ENCODE results near the gene GOLGA2. TPM values are rescaled to one million over a fixed set of nuclear protein-coding genes. Genes with fewer than 3 reads are reported as not detected.

The GOLGA2 gene
- polyA plus RNA-seq, 1 of the 3 experiments (the other 2 are of a cell fraction) = 103 TPM

- H3K9ac ChIP-seq = peak overlapping the region; percentile 75
- H3K4me3 ChIP-seq (ENCODE audit: low read depth in 2 of 2, low read length in 1 of 2) = peak overlapping the region; percentile 75 to 96
- WGBS (ENCODE audit: low lambda C conversion rate) = 12% methylated on average over 16 of the region's 16 CpGs
- no peaks in the 10 kb centered on the region for H3F3A ChIP-seq (replicated peaks; ENCODE audit: insufficient read depth)
- peaks cover 16 to 24% of the 10 kb centered on the region in 2 experiments for H3K36me3 ChIP-seq (replicated peaks in 1 of 2; ENCODE audit: control insufficient read depth in 1 of 2, insufficient read depth in 2 of 2, low read length in 1 of 2)
- 0 out of 2 replicates have a peak, but pooled peaks cover 4% of the 10 kb centered on the region for H4K20me1 ChIP-seq (ENCODE audit: insufficient read depth)
- ChIA-PET CTCF (interaction anchor here (1.5 kb wide), 1 partner anchor 18 kb away, joined by 5 read pairs; no protein-coding TSS in a partner anchor), POLR2A (no interaction called here)
- no peaks in the 10 kb centered on the region for H3K27me3 ChIP-seq (ENCODE audit: insufficient read depth)
- H3K27ac ChIP-seq (ENCODE audit: low read depth in 2 of 2, low read length in 1 of 2) = peak overlapping the region; percentile 87 to 95
- peaks cover 54% of the 10 kb centered on the region for H3K79me2 ChIP-seq (ENCODE audit: insufficient read depth)
- H2AFZ ChIP-seq (ENCODE audit: low read depth) = peak overlapping the region; percentile 78
- H3K4me2 ChIP-seq = peak overlapping the region; percentile 99
- no peaks in the 10 kb centered on the region for H3K9me2 ChIP-seq
- no peak for DNase-seq
- TF ChIP-seq, protein P1, sequence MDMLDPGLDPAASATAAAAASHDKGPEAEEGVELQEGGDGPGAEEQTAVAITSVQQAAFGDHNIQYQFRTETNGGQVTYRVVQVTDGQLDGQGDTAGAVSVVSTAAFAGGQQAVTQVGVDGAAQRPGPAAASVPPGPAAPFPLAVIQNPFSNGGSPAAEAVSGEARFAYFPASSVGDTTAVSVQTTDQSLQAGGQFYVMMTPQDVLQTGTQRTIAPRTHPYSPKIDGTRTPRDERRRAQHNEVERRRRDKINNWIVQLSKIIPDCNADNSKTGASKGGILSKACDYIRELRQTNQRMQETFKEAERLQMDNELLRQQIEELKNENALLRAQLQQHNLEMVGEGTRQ (IDR thresholded peaks at IDR 0.05; ENCODE audit: borderline replicate concordance, low read depth, low read length) = no peak
- TF ChIP-seq, protein P2, sequence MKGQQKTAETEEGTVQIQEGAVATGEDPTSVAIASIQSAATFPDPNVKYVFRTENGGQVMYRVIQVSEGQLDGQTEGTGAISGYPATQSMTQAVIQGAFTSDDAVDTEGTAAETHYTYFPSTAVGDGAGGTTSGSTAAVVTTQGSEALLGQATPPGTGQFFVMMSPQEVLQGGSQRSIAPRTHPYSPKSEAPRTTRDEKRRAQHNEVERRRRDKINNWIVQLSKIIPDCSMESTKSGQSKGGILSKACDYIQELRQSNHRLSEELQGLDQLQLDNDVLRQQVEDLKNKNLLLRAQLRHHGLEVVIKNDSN (IDR thresholded peaks at IDR 0.05; ENCODE audit: borderline replicate concordance, low read depth) = no peak
- TF ChIP-seq TCF12 (IDR thresholded peaks at IDR 0.05) = no peak
- no peak for TF ChIP-seq RFX5 (IDR thresholded peaks at IDR 0.05; ENCODE audit: low read length)
- TF ChIP-seq TAF1 (IDR thresholded peaks at IDR 0.05; ENCODE audit: borderline replicate concordance, low read depth, low read length) = no peak
- TF ChIP-seq EZH2phosphoT487 (IDR thresholded peaks at IDR 0.05; ENCODE audit: borderline replicate concordance, low read depth) = no peak
- TF ChIP-seq SIN3A (IDR thresholded peaks at IDR 0.05; ENCODE audit: borderline replicate concordance, low read depth, low read length) = no peak
- TF ChIP-seq, protein P3, sequence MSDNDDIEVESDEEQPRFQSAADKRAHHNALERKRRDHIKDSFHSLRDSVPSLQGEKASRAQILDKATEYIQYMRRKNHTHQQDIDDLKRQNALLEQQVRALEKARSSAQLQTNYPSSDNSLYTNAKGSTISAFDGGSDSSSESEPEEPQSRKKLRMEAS (IDR thresholded peaks at IDR 0.05; ENCODE audit: low read depth) = no peak
- TF ChIP-seq ELF1 (IDR thresholded peaks at IDR 0.05) = no peak
- TF ChIP-seq CHD2 (IDR thresholded peaks at IDR 0.05; ENCODE audit: low read length, partially characterized antibody) = no peak
- TF ChIP-seq FOXM1 (IDR thresholded peaks at IDR 0.05; ENCODE audit: low read depth) = no peak
- no peak for TF ChIP-seq TEAD4 (IDR thresholded peaks at IDR 0.05; ENCODE audit: borderline replicate concordance, insufficient read depth)
- TF ChIP-seq REST (IDR thresholded peaks at IDR 0.05; ENCODE audit: low read depth, low read length) = no peak
- TF ChIP-seq GATA2 (CRISPR knock-in tag; IDR thresholded peaks at IDR 0.05) = no peak
- TF ChIP-seq FOXJ3 (CRISPR knock-in tag; IDR thresholded peaks at IDR 0.05) = no peak
- TF ChIP-seq, protein P4, sequence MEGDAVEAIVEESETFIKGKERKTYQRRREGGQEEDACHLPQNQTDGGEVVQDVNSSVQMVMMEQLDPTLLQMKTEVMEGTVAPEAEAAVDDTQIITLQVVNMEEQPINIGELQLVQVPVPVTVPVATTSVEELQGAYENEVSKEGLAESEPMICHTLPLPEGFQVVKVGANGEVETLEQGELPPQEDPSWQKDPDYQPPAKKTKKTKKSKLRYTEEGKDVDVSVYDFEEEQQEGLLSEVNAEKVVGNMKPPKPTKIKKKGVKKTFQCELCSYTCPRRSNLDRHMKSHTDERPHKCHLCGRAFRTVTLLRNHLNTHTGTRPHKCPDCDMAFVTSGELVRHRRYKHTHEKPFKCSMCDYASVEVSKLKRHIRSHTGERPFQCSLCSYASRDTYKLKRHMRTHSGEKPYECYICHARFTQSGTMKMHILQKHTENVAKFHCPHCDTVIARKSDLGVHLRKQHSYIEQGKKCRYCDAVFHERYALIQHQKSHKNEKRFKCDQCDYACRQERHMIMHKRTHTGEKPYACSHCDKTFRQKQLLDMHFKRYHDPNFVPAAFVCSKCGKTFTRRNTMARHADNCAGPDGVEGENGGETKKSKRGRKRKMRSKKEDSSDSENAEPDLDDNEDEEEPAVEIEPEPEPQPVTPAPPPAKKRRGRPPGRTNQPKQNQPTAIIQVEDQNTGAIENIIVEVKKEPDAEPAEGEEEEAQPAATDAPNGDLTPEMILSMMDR (IDR thresholded peaks at IDR 0.05) = no peak
- no peak for TF ChIP-seq PBX3 (IDR thresholded peaks at IDR 0.05)
- no peak for TF ChIP-seq ZBTB33 (IDR thresholded peaks at IDR 0.05; ENCODE audit: borderline replicate concordance, low read depth)
- TF ChIP-seq NRF1 (IDR thresholded peaks at IDR 0.05; ENCODE audit: low read depth, low read length) = no peak
- no peak for TF ChIP-seq EP300 (IDR thresholded peaks at IDR 0.05; ENCODE audit: borderline replicate concordance in 1 of 2, low read depth in 1 of 2, low read length in 1 of 2)
- peaks cover 11% of the 10 kb centered on the region in 2 experiments; a peak in 3 of 4 replicates for H3K4me1 ChIP-seq (ENCODE audit: control insufficient read depth in 1 of 2, insufficient read depth in 2 of 2, low read depth in 1 of 2, low read length in 1 of 2)
- no peaks in the 10 kb centered on the region for H3K9me3 ChIP-seq
Observed at GRCh38 chr9:128323212-128323730, 47.5 kb upstream of the GOLGA2 start.
